HCT116 (cell line): ENCODE measurements around the gene PPP6R3.

Source experiments
- CTCF ChIP-seq, 3 experiments: fragments of 200-600 bp in 1 of 3; sonication (generic) in 1 of 3; IDR thresholded peaks in 2 of 3; conservative IDR thresholded peaks in 1 of 3; 2 replicates each; pipeline ENCODE4 v1.5.1; 2012 to 2017; ENCODE audit warnings: low read depth in 2 of 3, low read length in 2 of 3, antibody characterized with exemption in 1 of 3, borderline replicate concordance in 1 of 3, control low read depth in 1 of 3, mild to moderate bottlenecking in 1 of 3, mixed read lengths in 1 of 3, mixed run types in 1 of 3, moderate library complexity in 1 of 3; ENCODE audit not compliant: insufficient read depth in 1 of 3
- EZH2 ChIP-seq: fragments of 200-600 bp; sonication (generic); IDR thresholded peaks from 2 replicates; pipeline ENCODE4 v1.6.1; 2017; ENCODE audit warnings: antibody characterized with exemption, mixed run types
- MAX ChIP-seq: IDR thresholded peaks from 2 replicates; pipeline ENCODE4 v1.6.1; 2012
- POLR2A ChIP-seq: IDR thresholded peaks from 2 replicates; pipeline ENCODE4 v1.7.0; 2011; ENCODE audit warnings: borderline replicate concordance; ENCODE audit not compliant: insufficient read depth, insufficient read length; ENCODE audit errors: extremely low read depth
- POLR2AphosphoS5 ChIP-seq: IDR thresholded peaks from 2 replicates; pipeline ENCODE4 v1.6.1; 2011; ENCODE audit warnings: mild to moderate bottlenecking, low read depth, low read length, moderate library complexity
- RAD21 ChIP-seq: IDR thresholded peaks from 2 replicates; pipeline ENCODE4 v1.6.1; 2012; ENCODE audit warnings: low read depth, mild to moderate bottlenecking
- REST ChIP-seq: IDR thresholded peaks from 2 replicates; pipeline ENCODE4 v1.6.1; 2012; ENCODE audit warnings: low read depth
- SIN3A ChIP-seq: IDR thresholded peaks from 2 replicates; pipeline ENCODE4 v1.6.1; 2012; ENCODE audit warnings: low read depth
- SP1 ChIP-seq: IDR thresholded peaks from 2 replicates; pipeline ENCODE4 v1.6.1; 2012; ENCODE audit warnings: low read depth
- YY1 ChIP-seq: IDR thresholded peaks from 2 replicates; pipeline ENCODE4 v1.6.1; 2011; ENCODE audit warnings: low read length, low read depth, moderate library complexity, mild to moderate bottlenecking; ENCODE audit not compliant: insufficient replicate concordance; ENCODE audit errors: extremely low read depth
- ZNF274 ChIP-seq: fragments of 200-500 bp; sonication (Bioruptor generic); IDR thresholded peaks from 2 replicates; pipeline ENCODE4 v1.6.1; 2014; ENCODE audit warnings: mild to moderate bottlenecking, low read depth, low read length, inconsistent platforms

- TF ChIP-seq SP1 (no peak), MAX (no peak), YY1 (no peak), POLR2A (no peak), EZH2 (no peak), REST (no peak), CTCF (IDR thresholded peaks at IDR 0.05 in 2 of 3, conservative IDR thresholded peaks at IDR 0.05 in 1 of 3; ENCODE audit: borderline replicate concordance in 1 of 3, insufficient read depth in 1 of 3, low read depth in 2 of 3, low read length in 2 of 3) (peak in 2 of 3 experiments; percentile 34 to 38; a peak in 2 of 6 replicates), RAD21 (peak; percentile 22; the same call in 1 of the 2 replicates), POLR2AphosphoS5 (no peak), ZNF274 (no peak), SIN3A (no peak)
These were observed 150.0 kb downstream of the PPP6R3 start for GRCh38 chr11:68610452-68611116.
